ENCODE results near the gene PID1.
"Not testable (repeated sequence)": the region's sequence is repeated elsewhere in the genome, so short reads cannot be mapped to it uniquely, and the experiment has no call there.

Gene PID1

GRCh38 chr2:229080172-229080571 is 190.9 kb downstream of the PID1 start:
- no peak overlapping the region for H3K4me3 ChIP-seq (ENCODE audit: low read depth, low read length)
- no peak for DNase-seq (ENCODE audit: low read depth)
- in situ Hi-C loops (cut with HindIII; ENCODE audit: low sequenced_read_pairs) = no loop called here
- TF ChIP-seq, protein P1, sequence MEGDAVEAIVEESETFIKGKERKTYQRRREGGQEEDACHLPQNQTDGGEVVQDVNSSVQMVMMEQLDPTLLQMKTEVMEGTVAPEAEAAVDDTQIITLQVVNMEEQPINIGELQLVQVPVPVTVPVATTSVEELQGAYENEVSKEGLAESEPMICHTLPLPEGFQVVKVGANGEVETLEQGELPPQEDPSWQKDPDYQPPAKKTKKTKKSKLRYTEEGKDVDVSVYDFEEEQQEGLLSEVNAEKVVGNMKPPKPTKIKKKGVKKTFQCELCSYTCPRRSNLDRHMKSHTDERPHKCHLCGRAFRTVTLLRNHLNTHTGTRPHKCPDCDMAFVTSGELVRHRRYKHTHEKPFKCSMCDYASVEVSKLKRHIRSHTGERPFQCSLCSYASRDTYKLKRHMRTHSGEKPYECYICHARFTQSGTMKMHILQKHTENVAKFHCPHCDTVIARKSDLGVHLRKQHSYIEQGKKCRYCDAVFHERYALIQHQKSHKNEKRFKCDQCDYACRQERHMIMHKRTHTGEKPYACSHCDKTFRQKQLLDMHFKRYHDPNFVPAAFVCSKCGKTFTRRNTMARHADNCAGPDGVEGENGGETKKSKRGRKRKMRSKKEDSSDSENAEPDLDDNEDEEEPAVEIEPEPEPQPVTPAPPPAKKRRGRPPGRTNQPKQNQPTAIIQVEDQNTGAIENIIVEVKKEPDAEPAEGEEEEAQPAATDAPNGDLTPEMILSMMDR (IDR thresholded peaks at IDR 0.05; ENCODE audit: low read depth, low read length, missing control alignments) = no peak

DNA sequence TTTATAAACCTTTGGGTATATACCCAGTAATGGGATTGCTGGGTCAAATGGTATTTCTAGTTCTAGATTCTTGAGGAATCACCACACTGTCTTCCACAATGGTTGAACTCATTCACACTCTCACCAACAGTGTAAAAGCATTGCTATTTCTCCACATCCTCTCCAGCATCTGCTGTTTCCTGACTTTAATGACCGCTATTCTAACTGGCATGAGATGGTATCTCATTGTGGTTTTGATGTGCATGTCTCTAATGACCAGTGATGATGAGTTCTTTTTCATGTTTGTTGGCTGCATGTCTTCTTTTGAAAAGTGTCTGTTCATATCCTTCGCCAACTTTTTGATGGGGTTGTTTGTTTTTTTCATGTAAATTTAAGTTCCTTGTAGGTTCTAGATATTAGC is 194.2 kb downstream of the PID1 start:
- in situ Hi-C loops (cut with HindIII; ENCODE audit: low sequenced_read_pairs); DNase-seq (ENCODE audit: low read depth); H3K4me3 ChIP-seq (ENCODE audit: low read depth, low read length): not testable (repeated sequence)

DNA sequence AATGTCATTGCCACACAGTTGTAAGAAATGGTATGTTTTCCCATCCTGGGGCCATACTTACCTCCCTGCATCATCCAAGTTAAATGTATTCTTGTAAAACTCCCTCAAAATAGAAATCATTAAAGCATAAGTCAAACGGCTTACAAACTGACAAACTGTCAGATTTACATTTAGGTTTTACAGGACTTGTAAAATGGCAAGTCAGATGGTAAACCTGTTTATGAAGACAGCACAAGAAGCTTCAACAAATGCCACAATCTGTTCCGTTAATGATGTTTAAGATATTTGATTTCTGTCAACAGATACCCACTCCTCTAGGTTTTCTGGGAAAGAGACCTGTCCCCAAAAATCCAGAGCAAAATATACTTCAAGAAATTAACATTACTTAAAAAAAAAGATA is 197.2 kb downstream of the PID1 start:
- in situ Hi-C loops (cut with HindIII; ENCODE audit: low sequenced_read_pairs) = no loop called here
- DNase-seq (ENCODE audit: low read depth) = no peak
- no peak overlapping the region for H3K4me3 ChIP-seq (ENCODE audit: low read depth, low read length)
- TF ChIP-seq, protein P1 (IDR thresholded peaks at IDR 0.05; ENCODE audit: low read depth, low read length, missing control alignments) = no peak

GRCh38 chr2:229071292-229071976 is 199.7 kb downstream of the PID1 start:
- DNase-seq (ENCODE audit: low read depth) = no peak
- TF ChIP-seq, protein P1 (IDR thresholded peaks at IDR 0.05; ENCODE audit: low read depth, low read length, missing control alignments) = no peak
- no peak overlapping the region for H3K4me3 ChIP-seq (ENCODE audit: low read depth, low read length)
- in situ Hi-C loops (cut with HindIII; ENCODE audit: low sequenced_read_pairs) = no loop called here

DNA sequence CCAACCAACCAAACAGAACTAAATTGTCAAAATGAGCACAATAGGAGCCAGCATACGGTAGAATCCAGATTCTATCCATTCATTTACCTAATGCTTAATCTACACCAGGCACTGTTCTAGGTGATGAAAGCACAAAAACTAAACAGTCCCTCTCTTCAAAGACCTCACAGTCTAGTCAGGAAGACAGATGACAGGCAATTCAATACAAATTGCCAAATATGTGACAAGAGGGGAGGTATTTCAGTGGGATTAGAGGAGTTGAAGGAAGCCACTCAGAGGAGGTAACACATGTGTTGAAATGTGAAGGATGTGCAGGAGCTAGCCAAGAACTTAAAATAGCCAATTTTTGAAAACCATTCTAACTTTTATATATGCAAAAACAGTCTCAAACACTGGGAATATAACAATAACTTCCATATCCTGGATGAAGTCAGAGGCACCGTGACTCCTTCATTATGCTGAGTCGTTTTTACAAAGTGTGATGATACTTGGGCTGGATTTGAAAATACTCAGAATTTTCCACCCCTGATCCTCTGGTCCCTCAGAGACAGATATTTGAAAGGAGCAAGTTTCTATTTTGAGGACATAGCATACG is 204.9 kb downstream of the PID1 start:
- in situ Hi-C loops (cut with HindIII; ENCODE audit: low sequenced_read_pairs) = no loop called here
- H3K4me3 ChIP-seq (ENCODE audit: low read depth, low read length) = no peak overlapping the region
- no peak for DNase-seq (ENCODE audit: low read depth)
- TF ChIP-seq, protein P1 (IDR thresholded peaks at IDR 0.05; ENCODE audit: low read depth, low read length, missing control alignments) = no peak

DNA sequence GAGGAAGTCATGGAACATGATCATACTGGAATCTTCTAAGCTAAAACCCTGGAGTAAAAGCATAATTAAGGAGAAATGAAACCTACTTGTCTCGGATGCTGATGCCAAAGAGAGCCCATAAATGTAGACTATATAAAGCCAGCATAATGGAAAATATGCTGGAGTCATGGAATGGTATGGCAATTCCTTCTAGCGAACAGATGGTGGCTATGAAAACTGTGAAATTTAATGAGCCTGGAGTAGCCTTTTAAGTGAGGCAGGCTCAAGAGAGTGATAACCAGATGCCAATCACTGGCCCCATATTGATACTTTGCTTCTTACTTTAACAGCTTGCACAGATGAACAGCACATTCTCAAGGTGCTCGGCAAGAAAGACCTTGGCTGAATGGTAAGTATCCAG is 206.3 kb downstream of the PID1 start:
- DNase-seq (ENCODE audit: low read depth) = no peak
- in situ Hi-C loops (cut with HindIII; ENCODE audit: low sequenced_read_pairs) = no loop called here
- TF ChIP-seq, protein P1 (IDR thresholded peaks at IDR 0.05; ENCODE audit: low read depth, low read length, missing control alignments) = no peak
- H3K4me3 ChIP-seq (ENCODE audit: low read depth, low read length) = no peak overlapping the region

- no peak overlapping the region for H3K4me3 ChIP-seq (ENCODE audit: low read depth, low read length)
- TF ChIP-seq, protein P1 (IDR thresholded peaks at IDR 0.05; ENCODE audit: low read depth, low read length, missing control alignments) = no peak
- DNase-seq (ENCODE audit: low read depth) = no peak
- in situ Hi-C loops (cut with HindIII; ENCODE audit: low sequenced_read_pairs) = no loop called here
Observed at GRCh38 chr2:229060147-229060546, 210.9 kb downstream of the PID1 start.

Measured in astrocyte of the cerebellum (primary cell).